Measurements from ENCODE around the gene KANSL1.

DNA sequence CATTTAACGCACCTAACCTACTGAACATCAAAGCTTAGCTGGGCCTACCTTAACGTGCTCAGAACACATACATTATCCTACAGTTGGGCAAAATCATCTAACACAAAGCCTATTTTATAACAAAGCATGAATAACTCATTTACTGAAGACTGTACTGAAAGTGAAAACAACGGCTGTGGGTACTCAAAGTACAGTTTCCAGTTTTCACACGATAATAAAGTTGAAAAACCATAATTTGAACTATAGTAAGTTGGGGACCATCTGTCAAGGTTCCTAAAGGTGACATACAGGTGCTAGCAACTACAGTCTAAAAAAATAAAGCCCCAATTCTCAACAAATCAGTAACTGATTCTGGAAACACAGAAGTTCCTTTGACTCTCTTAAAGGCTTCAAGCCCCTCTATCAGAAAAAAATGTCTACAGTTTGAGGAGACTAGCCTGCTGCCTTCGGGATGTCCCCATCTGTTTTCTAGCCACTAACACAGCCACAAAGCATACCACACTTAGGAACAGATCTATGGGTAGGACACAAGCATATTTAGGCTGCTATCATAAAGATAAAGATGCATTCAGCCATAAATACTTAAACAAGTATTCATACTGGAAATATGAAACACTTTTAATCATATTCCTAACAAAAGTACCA, 71.3 kb downstream of the KANSL1 start:
- TF ChIP-seq, protein P1, sequence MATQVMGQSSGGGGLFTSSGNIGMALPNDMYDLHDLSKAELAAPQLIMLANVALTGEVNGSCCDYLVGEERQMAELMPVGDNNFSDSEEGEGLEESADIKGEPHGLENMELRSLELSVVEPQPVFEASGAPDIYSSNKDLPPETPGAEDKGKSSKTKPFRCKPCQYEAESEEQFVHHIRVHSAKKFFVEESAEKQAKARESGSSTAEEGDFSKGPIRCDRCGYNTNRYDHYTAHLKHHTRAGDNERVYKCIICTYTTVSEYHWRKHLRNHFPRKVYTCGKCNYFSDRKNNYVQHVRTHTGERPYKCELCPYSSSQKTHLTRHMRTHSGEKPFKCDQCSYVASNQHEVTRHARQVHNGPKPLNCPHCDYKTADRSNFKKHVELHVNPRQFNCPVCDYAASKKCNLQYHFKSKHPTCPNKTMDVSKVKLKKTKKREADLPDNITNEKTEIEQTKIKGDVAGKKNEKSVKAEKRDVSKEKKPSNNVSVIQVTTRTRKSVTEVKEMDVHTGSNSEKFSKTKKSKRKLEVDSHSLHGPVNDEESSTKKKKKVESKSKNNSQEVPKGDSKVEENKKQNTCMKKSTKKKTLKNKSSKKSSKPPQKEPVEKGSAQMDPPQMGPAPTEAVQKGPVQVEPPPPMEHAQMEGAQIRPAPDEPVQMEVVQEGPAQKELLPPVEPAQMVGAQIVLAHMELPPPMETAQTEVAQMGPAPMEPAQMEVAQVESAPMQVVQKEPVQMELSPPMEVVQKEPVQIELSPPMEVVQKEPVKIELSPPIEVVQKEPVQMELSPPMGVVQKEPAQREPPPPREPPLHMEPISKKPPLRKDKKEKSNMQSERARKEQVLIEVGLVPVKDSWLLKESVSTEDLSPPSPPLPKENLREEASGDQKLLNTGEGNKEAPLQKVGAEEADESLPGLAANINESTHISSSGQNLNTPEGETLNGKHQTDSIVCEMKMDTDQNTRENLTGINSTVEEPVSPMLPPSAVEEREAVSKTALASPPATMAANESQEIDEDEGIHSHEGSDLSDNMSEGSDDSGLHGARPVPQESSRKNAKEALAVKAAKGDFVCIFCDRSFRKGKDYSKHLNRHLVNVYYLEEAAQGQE (IDR thresholded peaks at IDR 0.05; ENCODE audit: low read depth), result no peak
- TF ChIP-seq EGR1 (IDR thresholded peaks at IDR 0.05) (no peak), EP300 (IDR thresholded peaks at IDR 0.05; ENCODE audit: borderline replicate concordance) (no peak)
